Measurements from ENCODE around the gene BOD1. TPM values are rescaled to one million over a fixed set of nuclear protein-coding genes. Genes with fewer than 3 reads are reported as not detected.

Gene BOD1
- total and polyA plus RNA-seq, 2 of the 8 experiments (the other 6 are each of a cell fraction or from before 2014, with no cell fraction given), result 107 to 149 TPM

DNA sequence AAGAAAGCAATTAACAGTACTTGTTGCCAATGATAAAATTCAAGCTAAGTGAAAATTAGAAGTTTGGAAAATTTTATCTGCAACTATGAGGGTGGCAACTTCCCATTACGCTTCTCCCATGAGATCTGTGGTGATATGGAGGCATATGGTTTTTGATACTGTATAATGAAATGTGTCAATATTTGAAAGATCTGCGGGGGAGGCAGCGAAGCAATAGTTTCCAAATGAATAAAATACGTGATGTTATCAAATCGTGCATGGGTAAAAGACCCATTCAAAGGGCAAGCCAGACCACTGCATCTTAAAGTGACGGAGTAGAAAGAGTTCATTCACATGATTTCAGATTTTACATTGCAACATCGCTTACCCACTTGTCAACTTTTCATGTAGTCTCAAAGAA, 20.9 kb upstream of the BOD1 start:
- H2BK120ac ChIP-seq (replicated peaks; ENCODE audit: low read depth, low read length), result no peak overlapping the region

More for the DNA sequence above, 20.9 kb upstream of the BOD1 start:
- WGBS, 2 experiments (ENCODE audit: extremely low coverage in 1 of 2, insufficient coverage in 1 of 2, insufficient read length in 1 of 2, insufficient replicate concordance in 2 of 2, low coverage in 1 of 2, low lambda C conversion rate in 2 of 2, missing lambda C conversion rate in 1 of 2), result 91% methylated on average over 7 of the region's 7 CpGs; no CpG with 5 or more reads in 1 of the 2 experiments
- Histone ChIP-seq H3K9me3 (ENCODE audit: insufficient read depth in 2 of 2, low read depth in 1 of 2, low read length in 1 of 2) (no peaks in the 10 kb centered on the region), H4K20me1 (replicated peaks in 1 of 2; ENCODE audit: control insufficient read depth in 1 of 2, insufficient read depth in 2 of 2, low read length in 2 of 2) (no peaks in the 10 kb centered on the region), H4K8ac (ENCODE audit: extremely low read depth, insufficient read depth, low read length) (no peak overlapping the region), H3K4ac (replicated peaks; ENCODE audit: insufficient read length, low read depth, low read length) (no peak overlapping the region), H3K14ac (ENCODE audit: insufficient read length) (no peak overlapping the region), H2BK15ac (ENCODE audit: low read length) (no peak overlapping the region), H2AK5ac (ENCODE audit: low read depth, low read length) (no peak overlapping the region), H2BK5ac (ENCODE audit: low read depth, low read length) (no peak overlapping the region), H3K56ac (replicated peaks; ENCODE audit: insufficient read length, low read depth, low read length) (no peak overlapping the region), H3K18ac (ENCODE audit: extremely low read depth, low read length) (no peak overlapping the region), H2BK20ac (ENCODE audit: low read length) (no peak overlapping the region), H3K4me2 (ENCODE audit: insufficient read depth in 1 of 2, low read depth in 2 of 2, low read length in 2 of 2) (no peak overlapping the region), H3K9ac (replicated peaks in 1 of 4; ENCODE audit: extremely low read depth in 1 of 4, low read depth in 3 of 4, low read length in 3 of 4) (no peak overlapping the region), H3K36me3 (ENCODE audit: control insufficient read depth in 2 of 4, insufficient read depth in 4 of 4, low read length in 3 of 4) (no peaks in the 10 kb centered on the region; a peak in 1 of 8 replicates), H3K4me1 (replicated peaks in 1 of 4; ENCODE audit: control insufficient read depth in 3 of 4, insufficient read depth in 4 of 4, low read length in 3 of 4) (peaks cover 0 to 10% (median 0%) of the 10 kb centered on the region in 4 experiments; a peak in 3 of 7 replicates), H4K5ac (ENCODE audit: insufficient read length, low read depth, low read length) (no peak overlapping the region), H3K23ac (ENCODE audit: insufficient read length) (no peak overlapping the region), H3K27ac (ENCODE audit: low read depth, low read length) (no peak overlapping the region), H3K23me2 (ENCODE audit: low read depth, low read length) (no peaks in the 10 kb centered on the region), H3K27me3 (replicated peaks in 1 of 4; ENCODE audit: control insufficient read depth in 3 of 4, extremely low read depth in 1 of 4, insufficient read depth in 3 of 4, low read length in 3 of 4) (no peaks in the 10 kb centered on the region), H3K79me2 (ENCODE audit: control insufficient read depth in 1 of 2, insufficient read depth in 2 of 2, low read length in 2 of 2) (no peaks in the 10 kb centered on the region), H2AFZ (ENCODE audit: low read length) (no peak overlapping the region), H2BK12ac (ENCODE audit: low read depth, low read length) (no peak overlapping the region), H4K91ac (replicated peaks; ENCODE audit: insufficient read length, low read length) (no peak overlapping the region), H3K79me1 (ENCODE audit: low read depth, low read length) (no peaks in the 10 kb centered on the region), H3K4me3 (ENCODE audit: extremely low read depth in 1 of 4, insufficient read depth in 2 of 4, low read depth in 3 of 4, low read length in 4 of 4) (no peak overlapping the region)
- no peak for TF ChIP-seq SIX5 (IDR thresholded peaks at IDR 0.05; ENCODE audit: low read depth, low read length)
- TF ChIP-seq JUN (IDR thresholded peaks at IDR 0.05; ENCODE audit: low read depth, low read length), result no peak
- no peak for TF ChIP-seq POLR2A (IDR thresholded peaks at IDR 0.05; ENCODE audit: control extremely low read depth in 1 of 2, low read depth in 2 of 2, low read length in 2 of 2)
- no peak for TF ChIP-seq TAF7 (optimal IDR thresholded peaks at IDR 0.05; ENCODE audit: borderline replicate concordance, low read depth, low read length)
- no peak for TF ChIP-seq KDM1A (IDR thresholded peaks at IDR 0.05; ENCODE audit: borderline replicate concordance, low read length)
- no peak for TF ChIP-seq RXRA (IDR thresholded peaks at IDR 0.05; ENCODE audit: insufficient read depth, low read depth, low read length)
- no peak for TF ChIP-seq SP4 (IDR thresholded peaks at IDR 0.05; ENCODE audit: low read length)
- no peak for TF ChIP-seq NANOG (IDR thresholded peaks at IDR 0.05; ENCODE audit: insufficient read depth, low read depth, low read length, poor library complexity, severe bottlenecking)
- TF ChIP-seq CTBP2 (IDR thresholded peaks at IDR 0.05; ENCODE audit: borderline replicate concordance, insufficient read depth, insufficient read length, low read length), result no peak
- no peak for TF ChIP-seq EGR1 (IDR thresholded peaks at IDR 0.05; ENCODE audit: borderline replicate concordance, low read depth, low read length)
- ChIA-PET POLR2A (ENCODE audit: partially characterized antibody) (interaction anchor here (1.2 kb wide), 1 partner anchor 9 kb away, joined by 4 read pairs; no protein-coding TSS in a partner anchor), CTCF (ENCODE audit: partially characterized antibody) (interaction anchor here (1.4 to 9.0 kb wide), 3 partner anchors 9 to 12 kb away, joined by 4 to 72 read pairs (median 5); no protein-coding TSS in a partner anchor)
- DNase-seq (ENCODE audit: low read depth in 1 of 2, low spot score in 2 of 2), result no peak
- FAIRE-seq, result no peak

Data from H1 (cell line).